Breast epithelium (tissue), 4 donors: ENCODE data around the gene SLC15A3. TPM values are rescaled to one million over a fixed set of nuclear protein-coding genes. Genes with fewer than 3 reads are reported as not detected.

Experiments used
- DNase-seq, 2 donors: peaks; one replicate each; pipeline ENCODE4 v3.0.0-alpha.2; 2019; ENCODE audit warnings: low spot score in 2 of 2
- H3K27ac ChIP-seq, 2 donors: fragments of 200-600 bp; sonication (generic) in 1 of 2; one replicate each; pipeline ENCODE4 v1.5.1; 2016 to 2019; ENCODE audit warnings: mild to moderate bottlenecking in 1 of 2
- H3K27me3 ChIP-seq, 2 donors: fragments of 200-600 bp; sonication (generic) in 1 of 2; one replicate each; pipeline versions ENCODE4 v1.5.1 to v1.6.0; 2017 to 2019; ENCODE audit warnings: control low read depth in 1 of 2, mild to moderate bottlenecking in 1 of 2
- H3K36me3 ChIP-seq: fragments of 200-600 bp; one replicate; pipeline ENCODE4 v1.5.1; 2019
- H3K4me1 ChIP-seq, 2 donors: fragments of 200-600 bp; sonication (generic); one replicate each; pipeline ENCODE4 v1.5.1; 2016 to 2019; ENCODE audit warnings: control low read depth in 1 of 2
- H3K4me3 ChIP-seq, 3 donors: fragments of 200-600 bp; sonication (generic); 1 replicate in 2 of 3; 2 replicates in 1 of 3; pipeline ENCODE4 v1.5.1; 2016 to 2019; ENCODE audit warnings: mild to moderate bottlenecking in 3 of 3, moderate library complexity in 2 of 3
- H3K9me3 ChIP-seq, 2 donors: fragments of 200-600 bp; sonication (generic) in 1 of 2; one replicate each; pipeline ENCODE4 v1.5.1; 2016 to 2019; ENCODE audit warnings: control low read depth in 1 of 2
- POLR2A ChIP-seq: fragments of 450-650 bp; IDR thresholded peaks from one replicate; pipeline ENCODE4 v1.6.1; 2016; ENCODE audit warnings: antibody characterized with exemption, mild to moderate bottlenecking, moderate library complexity
- POLR2AphosphoS5 ChIP-seq, 3 donors: sonication (generic); formaldehyde crosslinking; IDR thresholded peaks; one replicate each; pipeline ENCODE4 v1.6.1; 2017; ENCODE audit warnings: antibody characterized with exemption in 3 of 3
- intact Hi-C: fragments of 100-400 bp; cut with DNase I; formaldehyde crosslinking; loops from one replicate; pipeline ENCODE4 v1.15.1; 2023; ENCODE audit warnings: low total_unique reads
- total RNA-seq, 3 donors: library from RNA; depleted of rRNA; stranded (reverse); fragments of >200 nt; gene quantifications; one replicate each; pipeline ENCODE4 v1.1.0, GENCODE V29; 2016
- TF ChIP-seq, protein P1 (sequence below), 3 donors: fragments of 450-650 bp; IDR thresholded peaks; one replicate each; pipeline ENCODE4 v1.5.1; 2016 to 2017; ENCODE audit warnings: antibody characterized with exemption in 3 of 3, mild to moderate bottlenecking in 3 of 3, moderate library complexity in 3 of 3

The SLC15A3 gene
- total RNA-seq, 3 donors from 2014 or later: 8.8 to 23.2 (median 20.8) TPM

- H3K4me1 ChIP-seq: no peaks in the 10 kb centered on the region
- no peaks in the 10 kb centered on the region for H3K36me3 ChIP-seq
- no peak for DNase-seq
- no peak overlapping the region for H3K27ac ChIP-seq
- no peaks in the 10 kb centered on the region for H3K27me3 ChIP-seq
- H3K4me3 ChIP-seq: no peak overlapping the region
- H3K9me3 ChIP-seq: no peaks in the 10 kb centered on the region
- TF ChIP-seq, protein P1, sequence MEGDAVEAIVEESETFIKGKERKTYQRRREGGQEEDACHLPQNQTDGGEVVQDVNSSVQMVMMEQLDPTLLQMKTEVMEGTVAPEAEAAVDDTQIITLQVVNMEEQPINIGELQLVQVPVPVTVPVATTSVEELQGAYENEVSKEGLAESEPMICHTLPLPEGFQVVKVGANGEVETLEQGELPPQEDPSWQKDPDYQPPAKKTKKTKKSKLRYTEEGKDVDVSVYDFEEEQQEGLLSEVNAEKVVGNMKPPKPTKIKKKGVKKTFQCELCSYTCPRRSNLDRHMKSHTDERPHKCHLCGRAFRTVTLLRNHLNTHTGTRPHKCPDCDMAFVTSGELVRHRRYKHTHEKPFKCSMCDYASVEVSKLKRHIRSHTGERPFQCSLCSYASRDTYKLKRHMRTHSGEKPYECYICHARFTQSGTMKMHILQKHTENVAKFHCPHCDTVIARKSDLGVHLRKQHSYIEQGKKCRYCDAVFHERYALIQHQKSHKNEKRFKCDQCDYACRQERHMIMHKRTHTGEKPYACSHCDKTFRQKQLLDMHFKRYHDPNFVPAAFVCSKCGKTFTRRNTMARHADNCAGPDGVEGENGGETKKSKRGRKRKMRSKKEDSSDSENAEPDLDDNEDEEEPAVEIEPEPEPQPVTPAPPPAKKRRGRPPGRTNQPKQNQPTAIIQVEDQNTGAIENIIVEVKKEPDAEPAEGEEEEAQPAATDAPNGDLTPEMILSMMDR (IDR thresholded peaks at IDR 0.05): no peak
- TF ChIP-seq POLR2A: no peak
- no peak for TF ChIP-seq POLR2AphosphoS5 (IDR thresholded peaks at IDR 0.05)
- intact Hi-C loops: no loop called here
Measured at GRCh38 chr11:60970890-60971289, 18.9 kb upstream of the SLC15A3 start.

- Histone ChIP-seq H3K27ac (no peak overlapping the region), H3K27me3 (no peaks in the 10 kb centered on the region), H3K4me1 (no peaks in the 10 kb centered on the region), H3K36me3 (no peaks in the 10 kb centered on the region), H3K4me3 (no peak overlapping the region), H3K9me3 (no peaks in the 10 kb centered on the region)
- intact Hi-C loops: no loop called here
- no peak for TF ChIP-seq POLR2AphosphoS5 (IDR thresholded peaks at IDR 0.05)
- TF ChIP-seq, protein P1 (IDR thresholded peaks at IDR 0.05): peak; percentile 46 to 69 (median 64)
- DNase-seq: no peak
Measured at GRCh38 chr11:60970369-60970774, 18.4 kb upstream of the SLC15A3 start.

GRCh38 chr11:60968223-60968622 is 16.2 kb upstream of the SLC15A3 start:
- TF ChIP-seq POLR2A (no peak), POLR2AphosphoS5 (IDR thresholded peaks at IDR 0.05) (no peak)
- TF ChIP-seq, protein P1 (IDR thresholded peaks at IDR 0.05): no peak
- Histone ChIP-seq H3K27ac (no peak overlapping the region), H3K27me3 (no peaks in the 10 kb centered on the region), H3K36me3 (no peaks in the 10 kb centered on the region), H3K4me3 (no peak overlapping the region), H3K9me3 (no peaks in the 10 kb centered on the region), H3K4me1 (no peaks in the 10 kb centered on the region)
- intact Hi-C loops: loop anchor here (10.0 kb wide), 1 partner anchor 167 kb away; no protein-coding TSS in a partner anchor
- no peak for DNase-seq

DNA sequence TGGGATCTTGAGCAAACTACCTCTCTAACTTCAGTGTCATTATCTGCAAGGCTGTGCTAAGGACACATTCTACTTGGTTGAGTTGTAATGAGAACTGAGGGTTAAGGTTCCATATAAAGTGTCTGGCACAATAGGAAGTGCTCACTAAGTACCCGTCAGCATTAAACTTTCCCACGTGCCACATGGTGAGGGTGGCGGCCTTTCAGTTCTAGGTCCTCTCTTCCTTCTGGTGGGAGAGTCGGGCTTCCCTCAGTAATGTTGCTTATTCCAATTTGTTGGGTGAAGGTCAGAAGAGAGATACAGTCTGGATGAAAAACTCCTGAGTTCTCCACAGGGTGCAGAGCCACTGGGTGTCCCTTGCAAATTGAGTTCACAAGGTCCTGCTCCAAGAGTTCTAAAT is 14.9 kb upstream of the SLC15A3 start:
- H3K36me3 ChIP-seq: no peaks in the 10 kb centered on the region
- H3K9me3 ChIP-seq: no peaks in the 10 kb centered on the region
- no peak for TF ChIP-seq POLR2A
- no peak for TF ChIP-seq POLR2AphosphoS5 (IDR thresholded peaks at IDR 0.05)
- TF ChIP-seq, protein P1 (IDR thresholded peaks at IDR 0.05): no peak
- H3K27ac ChIP-seq: no peak overlapping the region
- no peaks in the 10 kb centered on the region for H3K4me1 ChIP-seq
- no peaks in the 10 kb centered on the region for H3K27me3 ChIP-seq
- intact Hi-C loops: loop anchor here (10.0 kb wide), 1 partner anchor 168 kb away; no protein-coding TSS in a partner anchor
- no peak overlapping the region for H3K4me3 ChIP-seq
- no peak for DNase-seq

GRCh38 chr11:60964801-60965200 is 12.8 kb upstream of the SLC15A3 start:
- no peaks in the 10 kb centered on the region for H3K9me3 ChIP-seq
- no peak for DNase-seq
- intact Hi-C loops: loop anchor here (10.0 kb wide), 1 partner anchor 170 kb away; no protein-coding TSS in a partner anchor
- H3K4me1 ChIP-seq: no peaks in the 10 kb centered on the region
- H3K36me3 ChIP-seq: no peaks in the 10 kb centered on the region
- H3K4me3 ChIP-seq: no peak overlapping the region
- no peak for TF ChIP-seq POLR2A
- TF ChIP-seq POLR2AphosphoS5 (IDR thresholded peaks at IDR 0.05): no peak
- TF ChIP-seq, protein P1 (IDR thresholded peaks at IDR 0.05): no peak
- H3K27ac ChIP-seq: no peak overlapping the region
- no peaks in the 10 kb centered on the region for H3K27me3 ChIP-seq
